T-helper 1 cell (primary cell): ENCODE data around the gene CENPH.
"Not testable (repeated sequence)": the region's sequence is repeated elsewhere in the genome, so short reads cannot be mapped to it uniquely, and the experiment has no call there.

Experiments
- DNase-seq, 5 donors: peaks; one replicate each; pipeline ENCODE4 v3.0.0-alpha.2; 2012 to 2020

Gene CENPH

DNA sequence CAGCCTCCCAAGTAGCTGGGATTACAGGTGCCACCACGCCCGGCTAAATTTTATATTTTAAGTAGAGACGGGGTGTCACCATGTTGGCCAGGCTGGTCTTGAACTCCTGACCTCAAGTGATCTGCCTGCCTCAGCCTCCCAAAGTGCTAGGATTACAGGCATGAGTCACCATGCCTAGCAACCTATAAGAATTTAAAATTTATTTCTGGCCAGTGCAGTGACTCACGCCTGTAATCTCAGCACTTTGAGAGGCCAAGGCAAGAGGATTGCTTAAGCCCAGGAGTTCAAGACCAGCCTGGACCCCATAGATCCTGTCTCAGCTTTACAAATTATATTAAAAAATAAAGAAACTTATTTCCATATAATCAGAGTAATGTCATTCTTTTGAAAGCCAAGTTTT is 66.6 kb downstream of the CENPH start:
- DNase-seq = not testable (repeated sequence)

DNA sequence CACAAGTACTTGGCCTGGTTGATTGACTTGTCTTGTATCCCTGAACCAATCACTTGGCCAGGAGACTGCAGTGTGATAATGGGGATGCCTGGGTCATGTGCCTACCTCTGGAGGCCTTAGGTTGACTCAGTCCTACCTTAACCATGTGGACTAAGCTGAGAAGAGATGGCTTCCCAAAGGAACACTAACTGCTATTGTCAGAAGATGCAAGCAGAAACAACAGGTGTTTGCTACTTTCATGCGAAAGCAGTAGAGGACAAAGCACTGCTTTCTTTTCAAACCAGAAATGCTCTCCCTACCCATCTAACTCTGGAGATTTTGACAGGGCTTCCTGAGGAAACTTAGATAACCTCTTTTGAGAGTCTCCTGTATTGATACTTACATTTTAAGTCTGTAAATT is 68.2 kb downstream of the CENPH start:
- no peak for DNase-seq
